ENCODE data around the gene SUPT3H.

Gene SUPT3H

GRCh38 chr6:45115696-45116095 is 262.0 kb downstream of the SUPT3H start:
- TF ChIP-seq CEBPB (IDR thresholded peaks at IDR 0.05): no peak
- TF ChIP-seq TEAD4 (IDR thresholded peaks at IDR 0.05): no peak
- no peak for TF ChIP-seq REST (IDR thresholded peaks at IDR 0.05; ENCODE audit: low read depth)
- TF ChIP-seq RAD21 (IDR thresholded peaks at IDR 0.05; ENCODE audit: low read depth): no peak
- TF ChIP-seq ZBTB7A (IDR thresholded peaks at IDR 0.05; ENCODE audit: low read depth): no peak
- TF ChIP-seq CREB1 (IDR thresholded peaks at IDR 0.05; ENCODE audit: low read depth): no peak
- TF ChIP-seq EP300 (IDR thresholded peaks at IDR 0.05; ENCODE audit: borderline replicate concordance): no peak
- TF ChIP-seq TCF12 (IDR thresholded peaks at IDR 0.05; ENCODE audit: low read depth): no peak
- TF ChIP-seq NFIC (IDR thresholded peaks at IDR 0.05): no peak
- no peak for TF ChIP-seq USF1 (IDR thresholded peaks at IDR 0.05)
- no peak for TF ChIP-seq FOXM1 (IDR thresholded peaks at IDR 0.05; ENCODE audit: borderline replicate concordance, low read depth)
- TF ChIP-seq EGR1 (IDR thresholded peaks at IDR 0.05): no peak
- TF ChIP-seq YY1 (IDR thresholded peaks at IDR 0.05; ENCODE audit: low read depth): no peak
- TF ChIP-seq MAX (IDR thresholded peaks at IDR 0.05): no peak

DNA sequence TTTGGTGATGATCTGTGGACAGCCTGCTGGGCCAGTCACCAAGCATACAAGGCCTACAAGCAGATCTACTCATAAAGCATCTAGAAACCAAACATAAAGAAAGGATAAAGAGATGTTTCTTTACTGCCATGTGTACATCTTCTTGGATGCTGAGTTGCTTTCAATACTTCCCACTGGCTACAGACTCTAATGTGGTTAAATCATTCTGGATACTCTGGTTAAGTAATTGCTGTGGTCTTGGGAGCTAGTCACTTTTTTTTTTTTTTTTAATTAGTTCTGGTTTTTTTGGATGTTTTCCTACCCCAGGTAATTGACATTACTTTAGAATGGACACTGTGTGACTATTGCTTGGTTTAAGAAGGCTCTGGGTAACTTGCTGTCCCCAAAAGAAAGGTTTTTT is 265.0 kb downstream of the SUPT3H start:
- TF ChIP-seq YY1 (IDR thresholded peaks at IDR 0.05; ENCODE audit: low read depth) (no peak), NFIC (IDR thresholded peaks at IDR 0.05) (no peak), CEBPB (IDR thresholded peaks at IDR 0.05) (no peak), EGR1 (IDR thresholded peaks at IDR 0.05) (no peak), REST (IDR thresholded peaks at IDR 0.05; ENCODE audit: low read depth) (no peak), ZBTB7A (IDR thresholded peaks at IDR 0.05; ENCODE audit: low read depth) (no peak), TCF12 (IDR thresholded peaks at IDR 0.05; ENCODE audit: low read depth) (no peak), TEAD4 (IDR thresholded peaks at IDR 0.05) (no peak), EP300 (IDR thresholded peaks at IDR 0.05; ENCODE audit: borderline replicate concordance) (no peak), USF1 (IDR thresholded peaks at IDR 0.05) (no peak), RAD21 (IDR thresholded peaks at IDR 0.05; ENCODE audit: low read depth) (no peak), MAX (IDR thresholded peaks at IDR 0.05) (no peak)

GRCh38 chr6:45109551-45109950 is 268.2 kb downstream of the SUPT3H start:
- TF ChIP-seq TAF1 (IDR thresholded peaks at IDR 0.05; ENCODE audit: low read depth) (no peak), USF1 (IDR thresholded peaks at IDR 0.05) (no peak), FOXM1 (IDR thresholded peaks at IDR 0.05; ENCODE audit: borderline replicate concordance, low read depth) (no peak), CEBPB (IDR thresholded peaks at IDR 0.05) (no peak), ZBTB7A (IDR thresholded peaks at IDR 0.05; ENCODE audit: low read depth) (no peak), CREB1 (IDR thresholded peaks at IDR 0.05; ENCODE audit: low read depth) (no peak), EGR1 (IDR thresholded peaks at IDR 0.05) (no peak), TEAD4 (IDR thresholded peaks at IDR 0.05) (no peak), RAD21 (IDR thresholded peaks at IDR 0.05; ENCODE audit: low read depth) (no peak), NFIC (IDR thresholded peaks at IDR 0.05) (no peak), TCF12 (IDR thresholded peaks at IDR 0.05; ENCODE audit: low read depth) (no peak), REST (IDR thresholded peaks at IDR 0.05; ENCODE audit: low read depth) (no peak), EP300 (IDR thresholded peaks at IDR 0.05; ENCODE audit: borderline replicate concordance) (no peak)

GRCh38 chr6:45105170-45105820 is 272.4 kb downstream of the SUPT3H start:
- TF ChIP-seq CEBPB (IDR thresholded peaks at IDR 0.05): no peak
- no peak for TF ChIP-seq TCF12 (IDR thresholded peaks at IDR 0.05; ENCODE audit: low read depth)
- TF ChIP-seq YY1 (IDR thresholded peaks at IDR 0.05; ENCODE audit: low read depth): no peak
- TF ChIP-seq EP300 (IDR thresholded peaks at IDR 0.05; ENCODE audit: borderline replicate concordance): no peak
- TF ChIP-seq REST (IDR thresholded peaks at IDR 0.05; ENCODE audit: low read depth): no peak
- no peak for TF ChIP-seq RAD21 (IDR thresholded peaks at IDR 0.05; ENCODE audit: low read depth)
- no peak for TF ChIP-seq FOXM1 (IDR thresholded peaks at IDR 0.05; ENCODE audit: borderline replicate concordance, low read depth)
- no peak for TF ChIP-seq CREB1 (IDR thresholded peaks at IDR 0.05; ENCODE audit: low read depth)
- no peak for TF ChIP-seq NFIC (IDR thresholded peaks at IDR 0.05)
- no peak for TF ChIP-seq TEAD4 (IDR thresholded peaks at IDR 0.05)
- no peak for TF ChIP-seq TAF1 (IDR thresholded peaks at IDR 0.05; ENCODE audit: low read depth)
- TF ChIP-seq ZBTB7A (IDR thresholded peaks at IDR 0.05; ENCODE audit: low read depth): no peak
- no peak for TF ChIP-seq MAX (IDR thresholded peaks at IDR 0.05)
- no peak for TF ChIP-seq EGR1 (IDR thresholded peaks at IDR 0.05)
- TF ChIP-seq USF1 (IDR thresholded peaks at IDR 0.05): no peak
